EL (cell line): ENCODE results near the gene GNG7.
"Not testable (repeated sequence)": the region's sequence is repeated elsewhere in the genome, so short reads cannot be mapped to it uniquely, and the experiment has no call there.

Experiments
- DNase-seq: peaks from one replicate; pipeline ENCODE4 v3.0.0-alpha.2; 2016

GNG7 gene

GRCh38 chr19:2478756-2479555 is 223.5 kb downstream of the GNG7 start:
- peak; percentile 78 for DNase-seq

DNA sequence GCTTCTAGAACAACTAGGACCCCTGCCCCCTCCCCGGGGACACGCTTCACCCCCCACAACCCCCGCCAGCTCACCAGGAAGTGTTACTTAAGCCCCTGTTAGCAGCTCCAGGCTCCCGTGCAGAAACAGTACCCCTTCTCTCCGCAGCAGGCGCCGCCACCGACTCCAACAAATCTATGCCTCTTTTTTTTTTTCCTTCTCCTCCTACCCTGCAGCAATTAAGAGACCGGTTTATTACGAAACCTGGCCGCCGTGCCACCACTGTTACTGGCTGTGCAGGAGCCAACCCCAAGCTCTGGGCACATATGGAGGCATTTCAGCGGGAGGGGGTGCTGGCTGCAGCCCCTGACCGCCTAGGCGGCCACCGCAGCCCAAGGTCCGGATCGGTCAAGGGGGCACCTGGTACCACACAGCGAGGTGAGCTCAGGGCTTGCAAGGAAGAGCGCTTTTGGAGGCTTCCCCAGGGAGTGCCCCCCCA is 224.2 kb downstream of the GNG7 start:
- peak; percentile 72 for DNase-seq

- DNase-seq: peak; percentile 55
Measured at GRCh38 chr19:2477732-2478191, 224.7 kb downstream of the GNG7 start.

GRCh38 chr19:2477141-2477710 is 225.3 kb downstream of the GNG7 start:
- peak; percentile 48 for DNase-seq

DNA sequence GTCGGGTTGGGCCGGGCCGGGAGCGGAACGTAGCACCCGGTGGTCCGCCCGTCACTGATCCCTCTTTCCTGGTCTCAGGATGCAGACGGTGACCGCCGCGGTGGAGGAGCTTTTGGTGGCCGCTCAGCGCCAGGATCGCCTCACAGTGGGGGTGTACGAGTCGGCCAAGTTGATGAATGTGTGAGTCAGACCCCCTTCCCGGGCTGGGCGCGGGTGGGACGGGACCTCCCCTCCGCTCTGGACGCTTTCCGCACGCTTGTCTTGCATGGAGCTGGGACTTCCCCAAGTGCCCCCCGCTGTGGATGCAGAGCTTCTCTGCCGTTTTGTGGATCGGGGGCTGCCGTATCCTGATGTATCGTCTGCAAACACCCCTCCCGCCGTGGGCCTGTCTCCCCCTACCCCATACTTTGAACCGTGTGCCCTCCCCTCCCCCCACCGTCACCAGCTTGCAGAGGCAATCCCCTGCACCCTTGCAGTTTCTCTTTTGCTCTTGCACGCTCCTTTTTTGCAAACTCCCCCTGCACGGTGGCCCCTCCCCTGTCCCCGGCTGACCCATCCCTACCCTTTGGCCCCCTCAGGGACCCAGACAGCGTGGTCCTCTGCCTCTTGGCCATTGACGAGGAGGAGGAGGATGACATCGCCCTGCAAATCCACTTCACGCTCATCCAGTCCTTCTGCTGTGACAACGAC is 225.9 kb downstream of the GNG7 start:
- peak; percentile 64 for DNase-seq

- DNase-seq: peak; percentile 98
Measured at GRCh38 chr19:2475702-2476450, 226.6 kb downstream of the GNG7 start, which contains the start of gene GADD45B. GADD45B (plus strand) TSS chr19:2476127; CDS start chr19:2476359, 232 bp downstream.

GRCh38 chr19:2475018-2475701 is 227.3 kb downstream of the GNG7 start:
- peak; percentile 77 for DNase-seq

GRCh38 chr19:2474232-2475017 is 228.1 kb downstream of the GNG7 start:
- DNase-seq: peak; percentile 92

DNA sequence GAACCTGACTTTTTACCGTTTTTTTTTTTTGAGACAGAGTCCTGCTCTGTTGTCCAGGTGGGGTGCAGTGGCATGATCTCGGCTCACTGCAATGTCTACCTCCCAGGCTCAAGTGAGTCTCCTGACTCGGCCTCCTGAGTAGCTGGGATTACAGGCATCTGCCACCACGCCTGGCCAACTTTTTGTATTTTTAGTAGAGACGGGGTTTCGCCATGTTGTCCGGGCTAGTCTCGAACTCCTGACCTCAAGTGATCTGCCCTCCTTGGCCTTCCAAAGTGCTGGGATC is 232.6 kb downstream of the GNG7 start:
- not testable (repeated sequence) for DNase-seq

- peak; percentile 80 for DNase-seq
Measured at GRCh38 chr19:2469102-2469914, 233.2 kb downstream of the GNG7 start.

- no peak for DNase-seq
Measured at GRCh38 chr19:2468596-2468995, 233.9 kb downstream of the GNG7 start.

- DNase-seq: no peak
Measured at GRCh38 chr19:2464389-2464788, 238.1 kb downstream of the GNG7 start.

DNA sequence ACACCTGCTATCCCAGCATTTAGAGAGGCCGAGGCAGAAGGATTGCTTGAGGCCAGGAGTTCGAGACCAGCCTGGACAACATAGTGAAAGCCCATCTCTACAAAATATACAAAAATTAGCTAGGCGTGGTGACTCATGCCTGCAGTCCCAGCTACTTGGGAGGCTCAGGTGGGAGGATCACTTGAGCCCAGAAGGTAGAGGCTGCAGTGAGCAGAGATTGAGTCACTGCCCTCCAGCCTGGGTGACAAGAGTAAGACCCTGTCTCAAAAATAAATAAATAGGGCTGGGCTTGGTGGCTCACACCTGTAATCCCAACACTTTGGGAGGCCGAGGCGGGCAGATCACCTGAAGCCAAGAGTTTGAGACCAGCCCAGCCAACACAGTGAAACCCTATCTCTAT is 238.8 kb downstream of the GNG7 start:
- not testable (repeated sequence) for DNase-seq

- DNase-seq: peak; percentile 98
Measured at GRCh38 chr19:2462635-2463421, 239.7 kb downstream of the GNG7 start.

GRCh38 chr19:2461751-2462634 is 240.5 kb downstream of the GNG7 start:
- peak; percentile 86 for DNase-seq
